HepG2 (cell line): Measurements from ENCODE around the gene KHK. TPM values are rescaled to one million over a fixed set of nuclear protein-coding genes. Genes with fewer than 3 reads are reported as not detected.

Source experiments
- ATF7-NPFF ChIP-seq: sonication (generic); formaldehyde crosslinking; IDR thresholded peaks from 2 replicates; pipeline ENCODE4 v1.8.1; 2023; ENCODE audit warnings: mild to moderate bottlenecking, low read depth, missing genetic modification reagents, moderate library complexity
- CC2D1A ChIP-seq: sonication (generic); formaldehyde crosslinking; IDR thresholded peaks from 2 replicates; pipeline ENCODE4 v1.8.1; 2023; ENCODE audit warnings: mild to moderate bottlenecking, missing genetic modification reagents
- EZH2 ChIP-seq: conservative IDR thresholded peaks from 2 replicates; pipeline ENCODE4 v1.6.1; 2012; ENCODE audit warnings: mild to moderate bottlenecking, low read depth, low read length, moderate library complexity
- MZF1 ChIP-seq: sonication (generic); formaldehyde crosslinking; IDR thresholded peaks from 2 replicates; pipeline ENCODE4 v1.8.1; 2023; ENCODE audit warnings: mild to moderate bottlenecking, missing genetic modification reagents, borderline replicate concordance
- NR2F2 ChIP-seq: IDR thresholded peaks from 2 replicates; pipeline ENCODE4 v1.6.1; 2012; ENCODE audit warnings: low read depth, inconsistent platforms, borderline replicate concordance
- RBAK ChIP-seq: sonication (generic); formaldehyde crosslinking; IDR thresholded peaks from 2 replicates; pipeline ENCODE4 v1.5.1; 2020; ENCODE audit warnings: mild to moderate bottlenecking, missing genetic modification reagents
- ZBTB42 ChIP-seq: sonication (generic); formaldehyde crosslinking; IDR thresholded peaks from 2 replicates; pipeline ENCODE4 v1.5.0; 2020; ENCODE audit warnings: mild to moderate bottlenecking, missing genetic modification reagents
- ZFP82 ChIP-seq: sonication (generic); formaldehyde crosslinking; IDR thresholded peaks from 2 replicates; pipeline ENCODE4 v1.5.1; 2020; ENCODE audit warnings: mild to moderate bottlenecking, missing genetic modification reagents, borderline replicate concordance
- ZNF383 ChIP-seq: sonication (generic); formaldehyde crosslinking; IDR thresholded peaks from 2 replicates; pipeline ENCODE4 v1.4.0; 2020; ENCODE audit warnings: missing genetic modification reagents, mild to moderate bottlenecking, borderline replicate concordance
- ZNF552 ChIP-seq: sonication (generic); formaldehyde crosslinking; IDR thresholded peaks from 2 replicates; pipeline ENCODE4 v1.9.0; 2022; ENCODE audit warnings: missing genetic modification reagents, mild to moderate bottlenecking, borderline replicate concordance
- ZNF674 ChIP-seq: sonication (generic); formaldehyde crosslinking; IDR thresholded peaks from 2 replicates; pipeline ENCODE4 v1.5.0; 2020; ENCODE audit warnings: low read depth, mild to moderate bottlenecking, missing genetic modification reagents
- ZNF703 ChIP-seq: sonication (generic); formaldehyde crosslinking; IDR thresholded peaks from 2 replicates; pipeline ENCODE4 v1.5.1; 2020; ENCODE audit warnings: missing genetic modification reagents, mild to moderate bottlenecking, moderate library complexity, borderline replicate concordance
- ZNF746 ChIP-seq: sonication (generic); formaldehyde crosslinking; IDR thresholded peaks from 2 replicates; pipeline ENCODE4 v1.8.0; 2022; ENCODE audit warnings: mild to moderate bottlenecking, missing genetic modification reagents
- ZNF761 ChIP-seq: sonication (generic); formaldehyde crosslinking; conservative IDR thresholded peaks from 2 replicates; pipeline ENCODE4 v1.4.0; 2020; ENCODE audit warnings: mild to moderate bottlenecking, missing genetic modification reagents
- polyA plus RNA-seq, 8 experiments: library from polyadenylated mRNA; depleted of rRNA in 3 of 8; stranded (reverse) in 7 of 8; unstranded in 1 of 8; fragments of >200 nt; fragmentation: Illumina TruSeq in 4 of 8; extraction: Trizol in 4 of 8; gene quantifications; 2 replicates each; pipeline versions ENCODE4 v1.2.1 to v1.2.3, GENCODE V29; 2011 to 2016; ENCODE audit warnings: low read depth in 4 of 8, missing spikeins in 1 of 8, mixed read lengths in 1 of 8; ENCODE audit not compliant: insufficient read depth in 1 of 8
- total RNA-seq, 5 experiments: library from RNA; depleted of rRNA; stranded (reverse); fragments of >200 nt; fragmentation: Illumina TruSeq; extraction: Trizol; gene quantifications; 2 replicates each; pipeline ENCODE4 v1.2.3, GENCODE V29; 2016; ENCODE audit warnings: low read depth in 1 of 5
- TF ChIP-seq, protein P1 (sequence below): sonication (generic); formaldehyde crosslinking; IDR thresholded peaks from 2 replicates; pipeline ENCODE4 v1.8.0; 2022; ENCODE audit warnings: low read depth, missing genetic modification reagents
- TF ChIP-seq, protein P2 (sequence below): sonication (generic); formaldehyde crosslinking; IDR thresholded peaks from 2 replicates; pipeline ENCODE4 v1.4.0; 2020; ENCODE audit warnings: mild to moderate bottlenecking, missing genetic modification reagents
- TF ChIP-seq, protein P3 (sequence below): sonication (generic); formaldehyde crosslinking; IDR thresholded peaks from 2 replicates; pipeline ENCODE4 v1.5.0; 2020; ENCODE audit warnings: missing genetic modification reagents
- TF ChIP-seq, protein P4 (sequence below), 2 experiments: fragments of 450-650 bp in 1 of 2; sonication (generic) in 1 of 2; formaldehyde crosslinking; IDR thresholded peaks; 2 replicates each; pipeline versions ENCODE4 v1.5.0 to v1.8.0; 2020 to 2022; ENCODE audit warnings: mild to moderate bottlenecking in 1 of 2, missing genetic modification reagents in 1 of 2
- TF ChIP-seq, protein P5 (sequence below): sonication (generic); formaldehyde crosslinking; IDR thresholded peaks from 2 replicates; pipeline ENCODE4 v1.8.0; 2022; ENCODE audit warnings: mild to moderate bottlenecking, missing genetic modification reagents, moderate library complexity

KHK gene
- total and polyA plus RNA-seq, 2 of the 13 experiments (the other 11 are each of a cell fraction or from before 2014, with no cell fraction given) = 40.9 to 99.2 TPM

DNA sequence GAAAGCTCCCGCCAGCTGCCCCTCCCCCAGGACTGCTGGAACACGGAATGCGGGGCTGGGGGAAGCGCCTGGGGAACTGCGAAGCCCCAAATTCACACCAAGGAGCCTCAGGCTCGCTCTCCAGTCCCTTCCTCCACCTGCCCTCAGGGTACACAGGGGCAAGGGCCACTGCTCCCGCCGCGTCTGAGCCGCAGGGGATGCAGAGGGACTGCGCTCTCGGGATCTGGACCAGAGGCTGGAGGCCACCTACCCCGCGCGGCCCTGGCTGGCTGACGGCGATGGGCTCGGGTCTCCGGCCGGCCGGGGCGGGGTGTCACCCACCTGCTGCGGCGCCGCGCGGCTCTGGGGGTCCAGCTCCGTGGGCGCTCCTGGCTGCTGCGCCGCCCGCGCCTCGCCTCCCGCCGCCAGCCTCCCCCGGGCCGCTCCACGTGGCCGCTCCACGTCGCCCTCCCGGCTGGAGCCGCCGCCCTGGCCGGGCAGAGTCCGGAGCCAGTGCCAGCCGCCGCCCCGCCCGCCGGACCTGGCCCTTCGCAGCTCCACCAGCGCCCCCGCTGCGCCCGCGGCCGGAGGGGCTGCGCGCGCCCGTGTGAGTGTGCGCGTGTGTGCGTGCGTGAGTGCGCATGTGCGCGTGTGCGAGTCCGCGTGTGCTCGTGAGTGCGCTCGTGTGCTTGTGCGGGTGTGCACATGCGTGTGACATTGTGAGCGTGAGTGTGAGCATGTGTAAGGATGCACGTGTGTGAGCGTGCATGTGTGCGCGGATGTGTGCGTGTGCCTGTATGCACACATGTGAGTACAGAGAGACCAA lies 32.2 kb downstream of the KHK start, which contains the start of gene CGREF1 (continued):
- no peak; the same call in 1 of the 2 replicates for TF ChIP-seq ZFP82 (CRISPR knock-in tag)
- TF ChIP-seq NR2F2 = no peak
- TF ChIP-seq, protein P1, sequence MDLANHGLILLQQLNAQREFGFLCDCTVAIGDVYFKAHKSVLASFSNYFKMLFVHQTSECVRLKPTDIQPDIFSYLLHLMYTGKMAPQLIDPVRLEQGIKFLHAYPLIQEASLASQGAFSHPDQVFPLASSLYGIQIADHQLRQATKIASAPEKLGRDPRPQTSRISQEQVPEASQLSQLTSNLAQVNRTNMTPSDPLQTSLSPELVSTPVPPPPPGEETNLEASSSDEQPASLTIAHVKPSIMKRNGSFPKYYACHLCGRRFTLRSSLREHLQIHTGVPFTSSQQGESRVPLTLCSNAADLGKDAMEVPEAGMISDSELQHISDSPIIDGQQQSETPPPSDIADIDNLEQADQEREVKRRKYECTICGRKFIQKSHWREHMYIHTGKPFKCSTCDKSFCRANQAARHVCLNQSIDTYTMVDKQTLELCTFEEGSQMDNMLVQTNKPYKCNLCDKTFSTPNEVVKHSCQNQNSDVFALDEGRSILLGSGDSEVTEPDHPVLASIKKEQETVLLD (CRISPR knock-in tag) = peak; percentile 65; the same call in 1 of the 2 replicates
- no peak for TF ChIP-seq ZNF552 (CRISPR knock-in tag)
- TF ChIP-seq, protein P2, sequence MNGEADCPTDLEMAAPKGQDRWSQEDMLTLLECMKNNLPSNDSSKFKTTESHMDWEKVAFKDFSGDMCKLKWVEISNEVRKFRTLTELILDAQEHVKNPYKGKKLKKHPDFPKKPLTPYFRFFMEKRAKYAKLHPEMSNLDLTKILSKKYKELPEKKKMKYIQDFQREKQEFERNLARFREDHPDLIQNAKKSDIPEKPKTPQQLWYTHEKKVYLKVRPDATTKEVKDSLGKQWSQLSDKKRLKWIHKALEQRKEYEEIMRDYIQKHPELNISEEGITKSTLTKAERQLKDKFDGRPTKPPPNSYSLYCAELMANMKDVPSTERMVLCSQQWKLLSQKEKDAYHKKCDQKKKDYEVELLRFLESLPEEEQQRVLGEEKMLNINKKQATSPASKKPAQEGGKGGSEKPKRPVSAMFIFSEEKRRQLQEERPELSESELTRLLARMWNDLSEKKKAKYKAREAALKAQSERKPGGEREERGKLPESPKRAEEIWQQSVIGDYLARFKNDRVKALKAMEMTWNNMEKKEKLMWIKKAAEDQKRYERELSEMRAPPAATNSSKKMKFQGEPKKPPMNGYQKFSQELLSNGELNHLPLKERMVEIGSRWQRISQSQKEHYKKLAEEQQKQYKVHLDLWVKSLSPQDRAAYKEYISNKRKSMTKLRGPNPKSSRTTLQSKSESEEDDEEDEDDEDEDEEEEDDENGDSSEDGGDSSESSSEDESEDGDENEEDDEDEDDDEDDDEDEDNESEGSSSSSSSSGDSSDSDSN = peak; percentile 69
- TF ChIP-seq ZNF383 = no peak
- peak; percentile 71 for TF ChIP-seq ATF7-NPFF (CRISPR knock-in tag)
- TF ChIP-seq, protein P3, sequence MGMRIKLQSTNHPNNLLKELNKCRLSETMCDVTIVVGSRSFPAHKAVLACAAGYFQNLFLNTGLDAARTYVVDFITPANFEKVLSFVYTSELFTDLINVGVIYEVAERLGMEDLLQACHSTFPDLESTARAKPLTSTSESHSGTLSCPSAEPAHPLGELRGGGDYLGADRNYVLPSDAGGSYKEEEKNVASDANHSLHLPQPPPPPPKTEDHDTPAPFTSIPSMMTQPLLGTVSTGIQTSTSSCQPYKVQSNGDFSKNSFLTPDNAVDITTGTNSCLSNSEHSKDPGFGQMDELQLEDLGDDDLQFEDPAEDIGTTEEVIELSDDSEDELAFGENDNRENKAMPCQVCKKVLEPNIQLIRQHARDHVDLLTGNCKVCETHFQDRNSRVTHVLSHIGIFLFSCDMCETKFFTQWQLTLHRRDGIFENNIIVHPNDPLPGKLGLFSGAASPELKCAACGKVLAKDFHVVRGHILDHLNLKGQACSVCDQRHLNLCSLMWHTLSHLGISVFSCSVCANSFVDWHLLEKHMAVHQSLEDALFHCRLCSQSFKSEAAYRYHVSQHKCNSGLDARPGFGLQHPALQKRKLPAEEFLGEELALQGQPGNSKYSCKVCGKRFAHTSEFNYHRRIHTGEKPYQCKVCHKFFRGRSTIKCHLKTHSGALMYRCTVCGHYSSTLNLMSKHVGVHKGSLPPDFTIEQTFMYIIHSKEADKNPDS (CRISPR knock-in tag) = 0 out of 2 replicates have a peak, but pooled peaks have one; percentile 24
- TF ChIP-seq MZF1 = no peak
- 0 out of 2 replicates have a peak, but pooled peaks have one; percentile 17 for TF ChIP-seq ZNF746 (CRISPR knock-in tag)
- TF ChIP-seq, protein P4, sequence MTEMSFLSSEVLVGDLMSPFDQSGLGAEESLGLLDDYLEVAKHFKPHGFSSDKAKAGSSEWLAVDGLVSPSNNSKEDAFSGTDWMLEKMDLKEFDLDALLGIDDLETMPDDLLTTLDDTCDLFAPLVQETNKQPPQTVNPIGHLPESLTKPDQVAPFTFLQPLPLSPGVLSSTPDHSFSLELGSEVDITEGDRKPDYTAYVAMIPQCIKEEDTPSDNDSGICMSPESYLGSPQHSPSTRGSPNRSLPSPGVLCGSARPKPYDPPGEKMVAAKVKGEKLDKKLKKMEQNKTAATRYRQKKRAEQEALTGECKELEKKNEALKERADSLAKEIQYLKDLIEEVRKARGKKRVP (CRISPR knock-in tag; IDR thresholded peaks at IDR 0.05) = no peak
- no peak for TF ChIP-seq EZH2
- TF ChIP-seq ZBTB42 (CRISPR knock-in tag) = no peak
- no peak for TF ChIP-seq RBAK (CRISPR knock-in tag)
- TF ChIP-seq ZNF761 (CRISPR knock-in tag) = peak; percentile 51; the same call in 1 of the 2 replicates
- no peak for TF ChIP-seq CC2D1A
- no peak for TF ChIP-seq ZNF703
- 0 out of 2 replicates have a peak, but pooled peaks have one; percentile 25 for TF ChIP-seq ZNF674 (CRISPR knock-in tag)
- TF ChIP-seq, protein P5, sequence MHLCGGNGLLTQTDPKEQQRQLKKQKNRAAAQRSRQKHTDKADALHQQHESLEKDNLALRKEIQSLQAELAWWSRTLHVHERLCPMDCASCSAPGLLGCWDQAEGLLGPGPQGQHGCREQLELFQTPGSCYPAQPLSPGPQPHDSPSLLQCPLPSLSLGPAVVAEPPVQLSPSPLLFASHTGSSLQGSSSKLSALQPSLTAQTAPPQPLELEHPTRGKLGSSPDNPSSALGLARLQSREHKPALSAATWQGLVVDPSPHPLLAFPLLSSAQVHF (CRISPR knock-in tag) = no peak; the same call in 1 of the 2 replicates
